ENCODE results near the gene NOXO1.
"Not testable (repeated sequence)": the region's sequence is repeated elsewhere in the genome, so short reads cannot be mapped to it uniquely, and the experiment has no call there.

The NOXO1 gene

GRCh38 chr16:1940273-1941161 is 40.8 kb downstream of the NOXO1 start:
- no peak for DNase-seq

- not testable (repeated sequence) for DNase-seq
These were observed 41.4 kb downstream of the NOXO1 start for GRCh38 chr16:1939833-1940232.

- DNase-seq = no peak
These were observed 42.4 kb downstream of the NOXO1 start for GRCh38 chr16:1938910-1939309.

- DNase-seq = no peak
These were observed 43.0 kb downstream of the NOXO1 start for GRCh38 chr16:1938316-1938715.

DNA sequence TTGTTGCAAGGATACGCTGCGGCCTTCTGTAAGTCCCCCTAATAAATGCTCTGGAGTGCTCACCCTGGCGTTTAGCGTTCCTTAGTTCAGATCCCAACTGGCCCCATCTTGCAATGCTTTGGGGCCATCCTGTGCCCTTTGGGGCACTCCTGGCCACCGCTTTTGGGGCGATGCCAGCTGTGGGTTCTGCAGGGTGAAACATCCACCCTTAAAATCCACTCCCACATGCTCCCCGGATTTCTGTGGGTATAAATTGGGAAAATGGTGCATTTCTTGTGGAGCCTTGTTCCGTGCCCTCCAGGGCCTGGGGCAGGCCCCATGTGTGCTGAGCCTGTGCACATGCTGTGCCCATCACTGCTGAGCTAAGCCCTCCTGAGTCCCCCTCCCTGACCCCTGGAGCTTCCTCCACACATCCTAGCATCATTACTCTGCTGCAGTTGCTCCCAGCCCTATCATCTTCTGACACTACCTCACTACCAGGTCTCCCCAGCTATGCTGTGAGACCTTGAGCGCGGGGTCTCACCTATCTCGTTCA is 44.3 kb downstream of the NOXO1 start:
- no peak for DNase-seq

GRCh38 chr16:1933097-1933661 is 48.1 kb downstream of the NOXO1 start:
- DNase-seq = no peak

- DNase-seq = peak; percentile 49
These were observed 48.9 kb downstream of the NOXO1 start for GRCh38 chr16:1932050-1933028.

GRCh38 chr16:1930338-1930720 is 50.9 kb downstream of the NOXO1 start:
- no peak for DNase-seq

DNA sequence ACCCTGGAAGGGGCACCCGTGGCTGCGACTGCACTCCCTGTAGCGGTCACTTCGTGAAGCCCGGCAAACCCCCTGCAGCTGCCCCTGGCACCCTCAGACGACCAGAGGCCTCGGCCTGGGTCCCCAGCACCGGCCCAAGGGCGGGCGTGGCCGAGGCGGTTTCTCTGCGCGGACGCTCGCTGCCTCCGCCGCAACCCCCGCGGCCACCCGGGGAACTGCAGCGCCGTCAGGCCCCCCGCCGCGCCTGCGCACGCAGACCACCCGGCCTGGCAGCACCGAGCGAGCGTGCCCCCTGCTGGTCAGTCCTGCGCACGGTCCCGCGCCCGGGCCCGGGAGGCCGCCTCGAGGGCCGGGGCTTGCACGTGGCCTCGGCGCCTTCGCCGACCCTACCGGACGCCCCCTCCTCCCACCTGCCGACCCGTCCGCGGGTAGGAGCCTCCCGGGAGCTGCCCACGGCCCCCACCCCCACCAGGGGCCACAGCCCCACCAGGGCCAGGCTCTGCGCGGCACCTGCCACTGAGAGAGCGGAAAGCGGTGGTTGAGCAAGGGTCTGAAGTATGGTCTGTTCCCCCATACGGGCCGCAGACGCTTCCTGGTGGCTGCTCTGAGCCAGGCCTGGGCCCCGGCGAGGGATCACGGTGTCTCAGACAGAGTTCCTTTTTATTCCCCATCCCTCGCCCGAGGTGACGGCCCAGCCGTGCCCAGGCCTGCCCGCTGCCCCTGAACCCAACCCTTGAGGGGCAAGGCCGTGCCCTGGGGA is 51.5 kb downstream of the NOXO1 start:
- peak; percentile 88 for DNase-seq

GRCh38 chr16:1929105-1929504 is 52.2 kb downstream of the NOXO1 start:
- DNase-seq = peak; percentile 77

Measured in NCI-H146 (cell line).